Erythroblast (primary cell): Measurements from ENCODE around the gene NOXA1.

Experiments used
- GATA1 ChIP-seq: IDR thresholded peaks from 2 replicates; pipeline ENCODE4 v1.6.1; 2011; ENCODE audit warnings: low read depth, mild to moderate bottlenecking, control low read depth, low read length, moderate library complexity
- POLR2A ChIP-seq: IDR thresholded peaks from 2 replicates; pipeline ENCODE4 v1.6.1; 2011; ENCODE audit warnings: mild to moderate bottlenecking, low read length

DNA sequence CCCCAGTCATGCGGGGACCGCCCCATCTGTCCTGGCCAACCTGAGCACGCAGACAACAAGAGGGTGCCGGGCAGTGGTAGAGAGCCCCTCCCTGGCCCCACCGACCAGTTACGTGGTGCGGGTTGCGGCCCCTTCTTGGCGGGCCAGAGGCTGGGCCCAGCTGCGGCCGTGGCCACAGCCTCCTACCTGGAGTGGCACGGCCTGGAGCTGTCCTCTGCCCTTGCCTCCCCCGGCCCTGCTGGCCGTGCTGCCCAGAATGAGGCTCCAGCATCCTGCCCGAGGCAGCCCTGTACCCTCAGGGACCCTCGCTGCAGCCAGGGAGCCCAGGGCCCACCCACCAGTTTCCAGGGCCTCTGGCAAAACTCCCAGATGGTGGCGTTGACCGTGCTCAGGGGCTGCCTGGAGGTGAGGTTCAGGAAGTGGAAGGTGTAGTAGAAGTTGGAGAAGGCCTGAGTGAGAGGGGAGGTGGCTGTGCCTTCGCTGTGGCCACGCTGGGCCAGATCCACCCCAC, 12.2 kb downstream of the NOXA1 start:
- TF ChIP-seq POLR2A (no peak), GATA1 (no peak)
